HCT116 (cell line): Measurements from ENCODE around the gene LPAR6. TPM values are rescaled to one million over a fixed set of nuclear protein-coding genes. Genes with fewer than 3 reads are reported as not detected.

Experiments used
- ATAC-seq: fragments of 200-7000 bp; cut with Tn5 transposase; 2 replicates; pipeline ENCODE4 v1.9.1; 2020; ENCODE audit warnings: mild to moderate bottlenecking, moderate library complexity
- BruUV-seq: library from RNA; stranded (reverse); fragments of 400-500 nt; replicated peaks from 2 replicates; lab custom pipeline; 2021; lab: Mats Ljungman, UMichigan
- CTCF ChIA-PET: fragments of 300-600 bp; sonication (Branson Sonifier 250); formaldehyde crosslinking; loops from one replicate; lab custom pipeline; 2021; ENCODE audit warnings: antibody characterized with exemption; lab: Charles Lee
- POLR2A ChIA-PET: fragments of 300-600, 350-600 bp; sonication (Branson Sonifier 250); formaldehyde crosslinking; loops from one replicate; lab custom pipeline; 2021; ENCODE audit warnings: antibody characterized with exemption; lab: Charles Lee
- RAD21 ChIA-PET, 2 experiments: fragments of 300-600 bp; sonication (Branson Sonifier 250); formaldehyde crosslinking; loops; one replicate each; lab custom pipeline; 2023; ENCODE audit warnings: low total read pairs in 2 of 2; ENCODE audit not compliant: uncharacterized antibody in 2 of 2, unreplicated experiment in 2 of 2, low non-redundant PET in 1 of 2; lab: Charles Lee
- DNase-seq: peaks from one replicate; pipeline ENCODE4 v3.0.0-alpha.2; 2010; ENCODE audit warnings: low read depth, low spot score
- H2AFZ ChIP-seq: fragments of 200-600 bp; shearing (Covaris generic), sonication (generic); 2 replicates; pipeline ENCODE4 v1.6.1; 2017; ENCODE audit warnings: low read depth, mixed run types, mixed read lengths, antibody characterized with exemption, low read length; ENCODE audit not compliant: poor library complexity, severe bottlenecking
- H3K27ac ChIP-seq: 2 replicates; pipeline ENCODE4 v1.5.1; 2012; ENCODE audit warnings: low read depth, low read length
- H3K27me3 ChIP-seq: fragments of 200-600 bp; sonication (generic); 2 replicates; pipeline ENCODE4 v1.6.1; 2016; ENCODE audit warnings: mixed run types, low read length, mixed read lengths; ENCODE audit not compliant: insufficient read depth
- H3K36me3 ChIP-seq, 2 experiments: fragments of 200-500 bp in 1 of 2; fragments of 200-600 bp in 1 of 2; sonication (Bioruptor generic) in 1 of 2; sonication (generic) in 1 of 2; 2 replicates each; pipeline versions ENCODE4 v1.5.1 to v1.6.1; 2014 to 2016; ENCODE audit warnings: low read length in 2 of 2, inconsistent platforms in 1 of 2, mixed read lengths in 1 of 2, mixed run types in 1 of 2; ENCODE audit not compliant: insufficient read depth in 2 of 2, control insufficient read depth in 1 of 2
- H3K4me1 ChIP-seq, 2 experiments: fragments of 200-600 bp in 1 of 2; sonication (generic) in 1 of 2; 2 replicates each; pipeline versions ENCODE4 v1.5.1 to v1.6.1; 2012 to 2017; ENCODE audit warnings: low read length in 2 of 2, inconsistent platforms in 1 of 2, mild to moderate bottlenecking in 1 of 2, mixed read lengths in 1 of 2, mixed run types in 1 of 2, moderate library complexity in 1 of 2; ENCODE audit not compliant: insufficient read depth in 2 of 2, control insufficient read depth in 1 of 2
- H3K4me2 ChIP-seq: fragments of 200-600 bp; sonication (generic); 2 replicates; pipeline ENCODE4 v1.6.1; 2017; ENCODE audit warnings: mixed run types, low read length, mixed read lengths
- H3K4me3 ChIP-seq, 2 experiments: fragments of 200-600 bp in 1 of 2; sonication (generic) in 1 of 2; replicated peaks in 1 of 2; 2 replicates each; pipeline ENCODE4 v1.5.1; 2011 to 2016; ENCODE audit warnings: low read length in 2 of 2, control low read depth in 1 of 2, low read depth in 1 of 2, mild to moderate bottlenecking in 1 of 2, mixed read lengths in 1 of 2, mixed run types in 1 of 2
- H3K79me2 ChIP-seq: fragments of 200-600 bp; sonication (generic); 2 replicates; pipeline ENCODE4 v1.6.1; 2017; ENCODE audit warnings: mild to moderate bottlenecking, mixed run types, low read length, moderate library complexity, mixed read lengths; ENCODE audit not compliant: insufficient read depth
- H3K9ac ChIP-seq: fragments of 200-600 bp; sonication (generic); 2 replicates; pipeline ENCODE4 v1.6.1; 2016; ENCODE audit warnings: low read length, mixed read lengths
- H3K9me2 ChIP-seq: fragments of 200-600 bp; sonication (generic), shearing (Covaris generic); 2 replicates; pipeline ENCODE4 v1.6.1; 2017; ENCODE audit warnings: mixed run types, mild to moderate bottlenecking, moderate library complexity; ENCODE audit not compliant: insufficient read depth
- H3K9me3 ChIP-seq, 2 experiments: fragments of 200-500 bp in 1 of 2; fragments of 200-600 bp in 1 of 2; sonication (Bioruptor generic) in 1 of 2; sonication (generic) in 1 of 2; 2 replicates each; pipeline ENCODE4 v1.6.1; 2014 to 2017; ENCODE audit warnings: low read length in 2 of 2, mixed read lengths in 2 of 2, inconsistent platforms in 1 of 2, low read depth in 1 of 2, mild to moderate bottlenecking in 1 of 2, mixed run types in 1 of 2, moderate library complexity in 1 of 2; ENCODE audit not compliant: control insufficient read depth in 1 of 2, insufficient read depth in 1 of 2
- H4K20me1 ChIP-seq: fragments of 200-600 bp; sonication (generic), shearing (Covaris generic); 2 replicates; pipeline ENCODE4 v1.6.1; 2017; ENCODE audit warnings: mixed run types, mild to moderate bottlenecking, moderate library complexity; ENCODE audit not compliant: insufficient read depth
- ATF3 ChIP-seq: IDR thresholded peaks from 2 replicates; pipeline ENCODE4 v1.6.1; 2012
- CBX3 ChIP-seq: IDR thresholded peaks from 2 replicates; pipeline ENCODE4 v1.6.1; 2012; ENCODE audit warnings: low read depth
- CEBPB ChIP-seq: IDR thresholded peaks from 2 replicates; pipeline ENCODE4 v1.6.1; 2012; ENCODE audit warnings: low read depth
- CTCF ChIP-seq, 3 experiments: fragments of 200-600 bp in 1 of 3; sonication (generic) in 1 of 3; IDR thresholded peaks in 2 of 3; conservative IDR thresholded peaks in 1 of 3; 2 replicates each; pipeline ENCODE4 v1.5.1; 2012 to 2017; ENCODE audit warnings: low read depth in 2 of 3, low read length in 2 of 3, antibody characterized with exemption in 1 of 3, borderline replicate concordance in 1 of 3, control low read depth in 1 of 3, mild to moderate bottlenecking in 1 of 3, mixed read lengths in 1 of 3, mixed run types in 1 of 3, moderate library complexity in 1 of 3; ENCODE audit not compliant: insufficient read depth in 1 of 3
- ELF1 ChIP-seq: IDR thresholded peaks from 2 replicates; pipeline ENCODE4 v1.6.1; 2012; ENCODE audit warnings: low read depth, borderline replicate concordance
- EZH2 ChIP-seq: fragments of 200-600 bp; sonication (generic); IDR thresholded peaks from 2 replicates; pipeline ENCODE4 v1.6.1; 2017; ENCODE audit warnings: antibody characterized with exemption, mixed run types
- EZH2phosphoT487 ChIP-seq: fragments of 200-600 bp; IDR thresholded peaks from 2 replicates; pipeline ENCODE4 v1.6.1; 2018; ENCODE audit warnings: antibody characterized with exemption, borderline replicate concordance
- POLR2A ChIP-seq: IDR thresholded peaks from 2 replicates; pipeline ENCODE4 v1.7.0; 2011; ENCODE audit warnings: borderline replicate concordance; ENCODE audit not compliant: insufficient read depth, insufficient read length; ENCODE audit errors: extremely low read depth
- RAD21 ChIP-seq: IDR thresholded peaks from 2 replicates; pipeline ENCODE4 v1.6.1; 2012; ENCODE audit warnings: low read depth, mild to moderate bottlenecking
- REST ChIP-seq: IDR thresholded peaks from 2 replicates; pipeline ENCODE4 v1.6.1; 2012; ENCODE audit warnings: low read depth
- SIN3A ChIP-seq: IDR thresholded peaks from 2 replicates; pipeline ENCODE4 v1.6.1; 2012; ENCODE audit warnings: low read depth
- SP1 ChIP-seq: IDR thresholded peaks from 2 replicates; pipeline ENCODE4 v1.6.1; 2012; ENCODE audit warnings: low read depth
- SRF ChIP-seq: IDR thresholded peaks from 2 replicates; pipeline ENCODE4 v1.6.1; 2012; ENCODE audit warnings: low read depth
- TCF7L2 ChIP-seq: IDR thresholded peaks from 2 replicates; pipeline ENCODE4 v1.7.0; 2011; ENCODE audit warnings: borderline replicate concordance, inconsistent platforms; ENCODE audit not compliant: insufficient read depth, insufficient read length; ENCODE audit errors: extremely low read depth
- ZBTB33 ChIP-seq: IDR thresholded peaks from 2 replicates; pipeline ENCODE4 v1.6.1; 2011; ENCODE audit warnings: mild to moderate bottlenecking, low read length, moderate library complexity; ENCODE audit not compliant: insufficient replicate concordance; ENCODE audit errors: extremely low read depth
- ZFX ChIP-seq: fragments of 450-650 bp; IDR thresholded peaks from 2 replicates; pipeline ENCODE4 v1.6.1; 2017
- ZNF274 ChIP-seq: fragments of 200-500 bp; sonication (Bioruptor generic); IDR thresholded peaks from 2 replicates; pipeline ENCODE4 v1.6.1; 2014; ENCODE audit warnings: mild to moderate bottlenecking, low read depth, low read length, inconsistent platforms
- intact Hi-C: fragments of 100-400 bp; cut with micrococcal nuclease; formaldehyde crosslinking; loops from 2 replicates; pipeline ENCODE4 v1.10.0; 2022
- total RNA-seq: library from RNA; stranded (reverse); gene quantifications from one replicate; pipeline ENCODE4 v1.2.1, GENCODE V29; 2021; ENCODE audit not compliant: unreplicated experiment

LPAR6 gene
- total RNA-seq, 1 experiment from 2014 or later: 0.12 TPM

- TF ChIP-seq ZBTB33 (no peak), SRF (no peak), CBX3 (no peak), CEBPB (no peak), RAD21 (no peak), ELF1 (no peak)
These were observed 15.2 kb downstream of the LPAR6 start (continued) for GRCh38 chr13:48397744-48398143.

- BruUV-seq: no TSS peak
- RAD21 ChIA-PET: no interaction called here
- intact Hi-C loops: no loop called here
- no peak overlapping the region for H3K4me3 ChIP-seq
- no peaks in the 10 kb centered on the region for H3K4me1 ChIP-seq
- no peak overlapping the region for H3K27ac ChIP-seq
- CTCF ChIA-PET: no interaction called here
- no peaks in the 10 kb centered on the region for H4K20me1 ChIP-seq
- no peak overlapping the region for H2AFZ ChIP-seq
- no peak for ATAC-seq
- H3K9me3 ChIP-seq: no peaks in the 10 kb centered on the region
- H3K79me2 ChIP-seq: no peaks in the 10 kb centered on the region
- DNase-seq: no peak
- H3K9me2 ChIP-seq: no peaks in the 10 kb centered on the region
- H3K9ac ChIP-seq: no peak overlapping the region
- no peaks in the 10 kb centered on the region; a peak in 1 of 4 replicates for H3K36me3 ChIP-seq
- H3K4me2 ChIP-seq: no peak overlapping the region
- POLR2A ChIA-PET: no interaction called here
- H3K27me3 ChIP-seq: no peaks in the 10 kb centered on the region
- TF ChIP-seq ZFX (no peak), CTCF (IDR thresholded peaks at IDR 0.05 in 2 of 3, conservative IDR thresholded peaks at IDR 0.05 in 1 of 3; ENCODE audit: borderline replicate concordance in 1 of 3, insufficient read depth in 1 of 3, low read depth in 2 of 3, low read length in 2 of 3) (no peak), ZNF274 (no peak), SP1 (no peak), ZBTB33 (no peak), EZH2phosphoT487 (no peak), SIN3A (no peak), EZH2 (no peak), CBX3 (no peak), POLR2A (no peak), ATF3 (no peak), REST (no peak), TCF7L2 (no peak)
These were observed 19.2 kb downstream of the LPAR6 start for GRCh38 chr13:48393698-48394085.
